Right cardiac atrium (tissue), 5 donors: ENCODE data around the gene FLG2. TPM values are rescaled to one million over a fixed set of nuclear protein-coding genes. Genes with fewer than 3 reads are reported as not detected.

Experiments
- ATAC-seq, 2 donors: fragments of 200-7000 bp; cut with Tn5 transposase; one replicate each; pipeline versions ENCODE4 v1.8.0 to v1.9.1; 2020; ENCODE audit warnings: moderate library complexity in 2 of 2, mild to moderate bottlenecking in 1 of 2
- DNase-seq, 3 donors: peaks; one replicate each; pipeline ENCODE4 v3.0.0-alpha.2; 2020
- H3K27ac ChIP-seq: one replicate; pipeline ENCODE4 v1.5.1; 2013; ENCODE audit warnings: mild to moderate bottlenecking, low read length, control low read depth, moderate library complexity
- H3K27me3 ChIP-seq: one replicate; pipeline ENCODE4 v1.6.1; 2013; ENCODE audit not compliant: control insufficient read depth, insufficient read depth
- H3K4me1 ChIP-seq: one replicate; pipeline ENCODE4 v1.6.1; 2013; ENCODE audit warnings: low read length; ENCODE audit not compliant: control insufficient read depth, insufficient read depth
- H3K4me3 ChIP-seq: one replicate; pipeline ENCODE4 v1.5.1; 2013; ENCODE audit warnings: low read length, control low read depth
- H3K9me3 ChIP-seq: one replicate; pipeline ENCODE4 v1.6.1; 2013; ENCODE audit warnings: low read length; ENCODE audit not compliant: control insufficient read depth
- WGBS: extraction: QIAGEN DNeasy Blood & Tissue Kit; methylation state at CpG from one replicate; pipeline ENCODE4 v1.1.7; 2013; 5-methylcytosine and 5-hydroxymethylcytosine counted together
- intact Hi-C, 4 donors: fragments of 100-400 bp; cut with DNase I; formaldehyde crosslinking; loops; one replicate each; pipeline versions ENCODE4 v1.11.0 to v1.14.0; 2022 to 2023
- polyA plus RNA-seq: library from polyadenylated mRNA; stranded (reverse); fragments of 200-250 nt; gene quantifications from one replicate; pipeline ENCODE4 v1.2.3, GENCODE V29; 2013
- total RNA-seq, 4 donors: library from RNA; stranded (reverse); fragmentation: NEBNext Ultra II Directional; extraction: Animal tissue kit (Norgen Biotek cat#: 25700); gene quantifications; one replicate each; pipeline ENCODE4 v1.2.1, GENCODE V29; 2021
- donor health status: healthy with polysubstance abuse.
- donor health status: DM: no; HTN: yes; CAD: no.
- donor health status: DM: no; HTN: no; CAD: no.
- donor health status: DM: no; HTN: yes; CAD: no; lungs with severe emphysema.
- donor health status: DM: yes; HTN: yes; CAD: no.

Gene FLG2
- total and polyA plus RNA-seq, 5 donors = not detected

DNA sequence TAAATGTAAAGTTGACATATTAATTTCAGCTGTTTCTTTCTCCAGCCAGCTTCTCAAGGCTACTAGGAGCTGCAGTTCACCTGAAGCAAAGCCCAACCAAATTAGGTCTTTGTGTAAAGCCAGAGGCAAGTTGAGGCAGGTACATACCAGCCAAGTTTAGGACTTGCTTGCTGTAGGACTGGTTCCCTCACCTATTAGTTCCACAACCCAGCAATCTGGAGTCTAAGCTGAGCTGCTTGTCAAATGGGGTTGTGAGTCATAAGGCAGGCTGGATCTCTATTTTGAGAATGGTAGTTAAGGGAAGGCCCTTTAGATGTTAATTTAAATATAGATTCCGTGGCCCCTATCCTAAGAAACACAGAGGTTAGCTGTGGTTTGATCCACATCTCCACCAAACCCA is 7.6 kb upstream of the FLG2 start:
- Histone ChIP-seq H3K27ac (no peak overlapping the region), H3K4me3 (no peak overlapping the region), H3K4me1 (no peaks in the 10 kb centered on the region), H3K9me3 (peaks cover 3% of the 10 kb centered on the region), H3K27me3 (no peaks in the 10 kb centered on the region)
- WGBS = 39% methylated on average over 1 of the region's 1 CpG
- no peak for ATAC-seq
- DNase-seq = no peak
- intact Hi-C loops = no loop called here

DNA sequence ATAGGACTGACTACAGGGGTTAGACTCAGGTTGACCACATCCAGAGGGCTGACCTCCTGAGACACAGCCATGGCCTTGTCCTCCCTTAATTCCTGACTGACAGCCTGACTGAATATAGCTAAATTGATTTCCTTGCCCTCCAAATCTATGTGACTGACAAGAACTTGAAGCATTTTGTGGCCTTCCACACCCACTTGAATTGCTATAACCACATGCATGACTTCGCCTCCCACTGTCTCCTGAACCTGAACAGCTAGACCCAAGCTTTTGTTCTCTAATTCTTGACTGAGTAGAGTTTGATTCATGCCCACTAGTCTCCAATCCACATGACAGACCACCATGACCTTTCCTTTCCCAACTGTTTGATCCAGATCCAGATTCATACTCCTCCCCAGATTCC is 3.1 kb downstream of the FLG2 start:
- Histone ChIP-seq H3K9me3 (no peaks in the 10 kb centered on the region), H3K27me3 (no peaks in the 10 kb centered on the region), H3K4me3 (no peak overlapping the region), H3K27ac (no peak overlapping the region), H3K4me1 (no peaks in the 10 kb centered on the region)
- intact Hi-C loops = no loop called here
- 49% methylated on average over 1 of the region's 1 CpG for WGBS
- DNase-seq (no peak), ATAC-seq (no peak)

DNA sequence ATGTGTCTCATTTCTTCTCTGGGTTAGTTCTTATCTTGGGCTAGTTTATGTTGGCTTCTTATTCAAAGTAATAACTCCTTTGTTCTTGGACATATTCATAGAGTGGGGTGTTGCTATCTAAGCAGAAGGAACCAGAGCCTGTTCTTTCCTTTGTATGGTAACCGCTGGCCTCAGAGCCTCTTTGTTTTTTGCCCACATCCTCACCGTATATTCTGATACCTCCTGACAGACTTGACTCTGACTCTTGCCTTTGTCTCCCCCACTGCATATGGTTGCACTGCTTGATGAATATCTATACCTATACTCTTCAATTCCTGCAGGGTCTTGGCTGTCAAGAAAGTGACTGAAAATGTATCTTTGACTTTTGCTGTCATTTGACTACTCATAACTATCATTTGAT is 10.2 kb downstream of the FLG2 start:
- ATAC-seq (no peak), DNase-seq (no peak)
- no peaks in the 10 kb centered on the region for H3K9me3 ChIP-seq
- H3K4me1 ChIP-seq = no peaks in the 10 kb centered on the region
- intact Hi-C loops = no loop called here
- no peaks in the 10 kb centered on the region for H3K27me3 ChIP-seq
- WGBS = 87% methylated on average over 2 of the region's 2 CpGs
- no peak overlapping the region for H3K27ac ChIP-seq
- no peak overlapping the region for H3K4me3 ChIP-seq

- DNase-seq = no peak
- 20% methylated on average over 1 of the region's 1 CpG for WGBS
- H3K27ac ChIP-seq = no peak overlapping the region
- H3K4me3 ChIP-seq = no peak overlapping the region
- intact Hi-C loops = no loop called here
- no peak for ATAC-seq
- H3K4me1 ChIP-seq = no peaks in the 10 kb centered on the region
- no peaks in the 10 kb centered on the region for H3K27me3 ChIP-seq
- H3K9me3 ChIP-seq = no peaks in the 10 kb centered on the region
Observed at GRCh38 chr1:152348447-152348846, 11.4 kb downstream of the FLG2 start.

GRCh38 chr1:152347116-152347728 is 12.6 kb downstream of the FLG2 start:
- Histone ChIP-seq H3K4me3 (no peak overlapping the region), H3K27me3 (no peaks in the 10 kb centered on the region), H3K9me3 (no peaks in the 10 kb centered on the region), H3K4me1 (no peaks in the 10 kb centered on the region), H3K27ac (no peak overlapping the region)
- no peak for DNase-seq
- ATAC-seq = peak in 1 of 2 donors; percentile 48
- intact Hi-C loops = no loop called here
- WGBS = 9% methylated on average over 8 of the region's 8 CpGs

DNA sequence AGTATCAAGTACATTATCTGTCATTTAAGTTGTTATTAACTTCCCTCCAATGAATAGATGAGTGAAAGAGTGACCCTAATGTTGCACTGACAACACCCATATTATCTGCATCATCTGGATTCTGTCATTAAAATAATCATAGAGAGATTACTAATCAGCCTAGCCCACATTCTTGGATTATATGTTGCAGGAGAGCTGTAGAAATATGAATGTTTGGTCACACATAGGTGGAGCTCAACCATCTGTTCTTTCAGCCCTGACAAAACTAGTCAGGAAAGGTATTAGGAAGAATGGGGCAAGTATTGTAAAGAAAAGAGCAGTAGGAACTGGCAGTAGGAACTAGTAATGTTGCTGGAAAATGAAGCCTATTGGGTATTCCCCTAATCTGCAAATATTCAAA is 15.4 kb downstream of the FLG2 start:
- H3K27ac ChIP-seq = no peak overlapping the region
- no peaks in the 10 kb centered on the region for H3K9me3 ChIP-seq
- no peak for DNase-seq
- H3K4me1 ChIP-seq = no peaks in the 10 kb centered on the region
- no peak overlapping the region for H3K4me3 ChIP-seq
- ATAC-seq = no peak
- H3K27me3 ChIP-seq = no peaks in the 10 kb centered on the region
- intact Hi-C loops = no loop called here

GRCh38 chr1:152343006-152343405 is 16.8 kb downstream of the FLG2 start:
- H3K4me3 ChIP-seq = no peak overlapping the region
- no peaks in the 10 kb centered on the region for H3K4me1 ChIP-seq
- intact Hi-C loops = no loop called here
- DNase-seq = no peak
- ATAC-seq = no peak
- no peaks in the 10 kb centered on the region for H3K9me3 ChIP-seq
- no peaks in the 10 kb centered on the region for H3K27me3 ChIP-seq
- 35% methylated on average over 3 of the region's 3 CpGs for WGBS
- H3K27ac ChIP-seq = no peak overlapping the region

GRCh38 chr1:152335399-152335798 is 24.4 kb downstream of the FLG2 start:
- intact Hi-C loops = no loop called here
- 54% methylated on average over 7 of the region's 7 CpGs for WGBS

GRCh38 chr1:152328801-152329391 is 30.9 kb downstream of the FLG2 start:
- 83% methylated on average over 1 of the region's 1 CpG for WGBS
- Histone ChIP-seq H3K27me3 (no peaks in the 10 kb centered on the region), H3K4me3 (no peak overlapping the region), H3K27ac (no peak overlapping the region), H3K4me1 (no peaks in the 10 kb centered on the region), H3K9me3 (no peaks in the 10 kb centered on the region)
- no peak for DNase-seq
- intact Hi-C loops = no loop called here
- ATAC-seq = no peak

More at GRCh38 chr1:152335399-152335798, 24.4 kb downstream of the FLG2 start:
- no peak overlapping the region for H3K27ac ChIP-seq
- no peaks in the 10 kb centered on the region for H3K9me3 ChIP-seq
- no peak overlapping the region for H3K4me3 ChIP-seq
- no peaks in the 10 kb centered on the region for H3K4me1 ChIP-seq
- H3K27me3 ChIP-seq = no peaks in the 10 kb centered on the region
- no peak for ATAC-seq
- DNase-seq = peak in 1 of 3 donors; percentile 0

DNA sequence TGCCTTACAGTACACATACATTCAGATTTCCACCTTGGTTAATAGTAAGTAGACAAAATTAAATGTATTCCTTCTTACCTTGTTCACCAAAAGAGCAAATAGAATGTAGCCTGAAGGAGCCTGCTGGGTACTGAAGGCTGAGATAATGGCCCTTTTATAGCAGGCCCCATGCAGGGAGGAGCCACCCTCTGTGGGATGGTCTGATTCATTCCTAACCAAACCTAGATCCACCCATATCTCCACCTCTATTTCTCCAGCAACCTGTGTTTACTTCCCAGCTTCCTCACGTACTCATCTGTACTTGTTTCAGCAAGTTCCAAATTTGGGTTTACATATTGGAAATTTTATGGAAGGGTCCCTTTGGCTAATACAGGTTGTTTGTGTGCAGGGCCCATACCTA is 34.7 kb downstream of the FLG2 start, which contains the start of gene FLG:
Gene FLG, minus strand, starts transcription at position 129 of the 400 bp plus-strand sequence. CDS start 9,783 bp downstream, outside the sequence.
- no peaks in the 10 kb centered on the region for H3K4me1 ChIP-seq
- no peak for ATAC-seq
- no peaks in the 10 kb centered on the region for H3K9me3 ChIP-seq
- H3K27me3 ChIP-seq = no peaks in the 10 kb centered on the region
- no peak within 1 kb of the TSS for H3K4me3 ChIP-seq
- intact Hi-C loops = no loop called here
- H3K27ac ChIP-seq = no peak within 1 kb of the TSS
- 66% methylated on average over 1 of the region's 1 CpG for WGBS
- no peak for DNase-seq

GRCh38 chr1:152313970-152314369 is 45.8 kb downstream of the FLG2 start:
- Histone ChIP-seq H3K9me3 (no peaks in the 10 kb centered on the region), H3K4me3 (no peak overlapping the region), H3K4me1 (no peaks in the 10 kb centered on the region), H3K27ac (no peak overlapping the region), H3K27me3 (no peaks in the 10 kb centered on the region)
- intact Hi-C loops = no loop called here
- no peak for ATAC-seq
- no peak for DNase-seq
- WGBS = 87% methylated on average over 1 of the region's 1 CpG
